DLD1 (cell line): ENCODE results near the gene STT3A.
"Not testable (repeated sequence)": the region's sequence is repeated elsewhere in the genome, so short reads cannot be mapped to it uniquely, and the experiment has no call there.

Experiments
- in situ Hi-C: cut with HindIII; loops from 2 replicates; pipeline ENCODE4 v1.10.0; 2017; ENCODE audit warnings: low sequenced_read_pairs

STT3A gene

DNA sequence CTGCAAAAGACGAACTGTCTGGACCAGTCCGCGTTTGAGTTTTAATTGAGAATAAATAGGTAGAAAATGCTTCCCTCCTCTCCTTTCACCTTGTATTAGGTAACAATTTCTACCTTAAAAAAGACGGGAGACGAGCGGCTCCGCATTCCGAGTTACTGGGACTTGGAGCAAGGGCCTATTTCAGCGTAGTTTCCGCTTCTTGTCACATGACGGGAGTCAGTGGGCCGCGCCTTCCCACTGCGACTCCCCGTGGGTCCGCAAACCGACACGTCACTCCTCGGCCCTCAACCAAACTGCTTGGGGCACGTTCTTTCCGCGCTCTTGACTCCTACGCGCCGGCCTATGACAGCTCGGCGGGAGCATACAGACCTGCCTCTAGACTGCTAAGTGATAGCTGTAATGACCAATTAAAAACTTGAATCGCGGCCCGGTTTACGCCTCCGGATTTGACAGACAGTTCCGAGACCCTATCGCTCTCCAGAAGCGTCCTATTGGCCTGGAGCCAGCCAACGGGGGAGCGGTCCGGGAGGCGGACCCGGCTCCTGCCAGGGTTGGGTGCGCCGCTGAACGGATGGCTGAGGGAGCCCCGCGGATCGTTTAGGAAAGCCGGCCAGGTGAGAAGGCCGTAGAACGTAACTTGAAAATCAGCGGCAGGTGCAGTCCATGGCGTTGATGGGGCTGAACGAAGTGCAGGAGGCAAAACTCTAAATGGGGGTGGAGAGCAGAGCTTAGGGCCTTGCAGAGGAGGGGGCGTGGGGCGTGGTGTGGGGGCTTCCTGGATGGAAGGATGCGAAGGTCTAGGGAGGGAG lies at the start of gene STT3A:
STT3A (plus strand) TSS at position 548 of the 809 bp plus-strand sequence. CDS start 3,064 bp downstream, outside the sequence.
- in situ Hi-C loops: no loop called here

DNA sequence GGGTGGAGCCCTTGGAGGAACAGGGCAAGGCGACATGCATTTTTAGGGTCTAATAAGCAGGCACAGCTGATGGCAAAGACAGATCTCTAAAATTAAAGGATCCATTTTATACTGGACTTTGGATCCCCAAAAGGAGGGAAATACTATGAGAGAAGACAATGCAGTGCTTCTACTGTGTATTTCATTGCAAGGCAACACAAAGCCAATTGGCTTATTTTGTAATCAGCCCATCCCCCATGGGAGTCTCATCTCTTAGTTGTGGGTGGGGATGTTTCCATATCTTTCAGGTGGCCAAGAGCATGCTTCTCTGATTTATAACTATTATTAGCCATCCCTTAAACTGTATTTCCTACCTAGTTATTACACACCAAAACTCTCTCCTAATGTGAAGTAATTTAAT lies 41.9 kb upstream of the STT3A start:
- in situ Hi-C loops: no loop called here

DNA sequence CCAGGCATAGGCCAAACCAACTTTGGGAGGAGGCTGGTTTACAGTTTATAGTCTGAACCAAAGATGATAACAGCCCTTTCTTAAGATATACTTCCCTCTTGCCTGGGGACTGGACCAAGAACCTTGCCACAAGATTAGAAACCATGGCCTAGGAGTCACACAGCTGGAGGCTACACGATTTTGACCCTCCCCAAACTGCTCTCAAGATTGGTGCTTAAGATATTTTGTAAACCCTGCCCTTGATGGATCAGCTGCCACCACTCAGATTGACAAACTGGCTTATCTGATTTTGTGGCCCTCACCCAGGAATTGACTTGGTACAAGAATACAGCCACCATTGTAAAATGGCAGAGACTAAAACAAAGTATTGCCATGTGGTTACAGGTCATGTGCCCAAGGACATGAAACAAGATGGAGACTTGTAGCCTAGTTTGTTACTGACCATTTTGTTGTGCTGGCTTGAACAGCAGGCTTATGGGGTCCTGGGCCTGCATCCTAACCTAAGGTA lies 40.8 kb upstream of the STT3A start:
- in situ Hi-C loops: no loop called here

DNA sequence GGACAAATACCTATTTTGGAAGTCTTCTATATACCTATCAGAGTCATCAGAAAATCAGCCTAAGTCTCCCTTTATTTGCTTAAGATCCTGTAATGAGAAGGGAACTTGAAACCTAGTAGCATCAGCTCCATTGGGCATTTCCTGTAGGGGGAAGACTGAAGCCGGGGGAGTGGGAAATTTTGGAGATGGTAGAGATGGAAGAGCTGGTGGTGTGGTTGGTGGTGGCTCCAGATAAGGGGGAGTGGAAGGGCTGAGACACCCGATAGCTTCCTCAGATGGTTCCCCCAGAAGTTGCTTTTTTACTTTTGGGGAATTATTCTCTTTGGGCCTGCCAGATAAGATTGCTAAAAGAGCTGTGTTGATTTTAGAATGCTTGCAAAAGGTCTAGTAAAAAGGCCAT lies 39.7 kb upstream of the STT3A start:
- in situ Hi-C loops: no loop called here

DNA sequence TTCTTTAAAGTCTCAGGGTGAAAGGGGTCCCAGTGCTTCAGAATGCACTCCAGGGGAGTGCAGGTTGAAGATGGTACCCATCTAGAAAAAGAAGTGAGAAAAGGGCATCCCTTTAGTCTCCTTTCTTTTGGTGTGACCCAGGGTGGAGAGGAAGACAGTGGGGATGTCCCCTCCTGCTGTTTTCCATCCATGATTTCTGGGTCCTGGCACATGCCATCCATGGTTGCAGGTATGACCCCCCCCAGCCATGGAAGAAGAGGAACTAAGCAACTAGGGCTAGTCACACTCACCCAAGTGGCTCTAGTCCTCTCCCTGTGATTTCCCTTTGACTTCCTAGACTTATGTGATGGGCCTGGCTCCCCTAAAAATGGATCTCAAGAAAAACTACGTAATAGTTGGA lies 39.3 kb upstream of the STT3A start:
- in situ Hi-C loops: no loop called here

DNA sequence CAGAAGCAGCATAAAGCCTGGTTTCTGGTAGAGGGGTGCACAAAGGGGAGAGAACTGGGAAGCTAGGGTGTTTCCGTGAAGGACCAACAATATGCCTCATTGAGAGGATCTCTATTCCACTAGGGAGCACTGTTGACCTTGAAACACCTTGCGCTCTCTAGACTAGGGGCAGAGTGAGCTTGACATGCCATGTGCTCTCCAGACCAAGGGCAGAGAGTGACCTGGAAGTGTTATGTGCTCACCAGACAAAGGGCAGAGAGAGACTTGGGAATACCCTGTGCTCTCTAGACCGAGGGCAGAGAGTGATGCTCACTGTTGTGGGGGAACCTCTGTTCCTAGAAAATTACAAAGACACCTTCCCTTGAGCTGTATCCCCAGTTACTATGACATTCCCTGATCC lies 38.6 kb upstream of the STT3A start:
- in situ Hi-C loops: no loop called here

DNA sequence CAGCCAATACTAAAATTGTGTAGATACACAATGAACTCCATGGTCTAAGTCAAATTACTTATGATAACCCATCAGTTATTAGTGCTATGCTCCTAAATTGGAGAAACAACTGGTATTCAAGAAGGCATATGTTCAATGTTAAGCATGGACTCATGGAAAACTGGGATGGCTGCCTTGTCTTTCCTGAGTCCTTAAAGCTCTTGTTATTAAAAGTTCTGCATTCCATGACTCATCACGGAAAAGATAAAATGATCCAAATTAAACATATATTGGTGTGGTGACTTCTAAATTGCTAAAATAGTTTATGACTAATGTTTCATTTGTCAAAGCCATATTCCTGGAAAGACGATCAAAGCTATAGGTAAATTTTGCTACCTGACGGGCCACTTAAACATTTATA lies 32.8 kb upstream of the STT3A start:
- in situ Hi-C loops: no loop called here

DNA sequence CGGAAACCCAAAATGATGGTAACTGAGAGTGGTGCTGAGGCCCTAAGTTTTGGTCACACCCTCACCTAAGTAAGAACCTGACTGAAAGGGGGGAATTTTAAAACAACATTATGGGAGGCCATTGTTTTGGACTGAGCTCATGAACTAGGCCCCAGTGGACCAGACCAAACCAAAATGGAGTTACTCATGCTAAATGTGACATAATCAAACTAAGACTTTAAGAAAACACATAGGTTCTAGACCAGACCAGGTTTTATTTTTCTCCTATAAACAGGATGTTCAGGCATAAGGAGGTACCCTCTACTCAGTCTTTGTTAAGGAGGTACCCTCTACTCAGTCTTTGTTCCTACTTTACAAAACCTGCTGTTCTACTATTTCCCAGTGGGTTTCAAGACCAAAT lies 30.7 kb upstream of the STT3A start:
- in situ Hi-C loops: no loop called here

DNA sequence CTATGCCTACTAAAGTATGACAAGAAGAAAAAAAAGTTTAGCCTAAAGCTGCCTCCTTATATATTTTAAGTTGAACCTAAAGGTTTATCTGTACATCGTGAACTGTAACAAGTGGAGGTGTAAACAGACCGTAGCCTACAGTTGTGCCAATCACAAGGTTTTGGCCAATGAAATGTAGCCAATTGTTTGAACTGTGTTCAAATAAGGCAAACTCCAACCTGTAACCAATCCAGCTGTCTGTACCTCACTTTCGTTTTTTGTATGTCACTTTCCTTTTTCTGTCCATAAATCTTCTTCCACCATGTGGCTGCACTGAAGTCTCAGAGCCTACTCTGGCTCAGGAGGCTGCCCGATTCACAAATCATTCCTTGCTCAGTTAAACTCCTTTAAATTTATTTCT lies 30.2 kb upstream of the STT3A start:
- in situ Hi-C loops: no loop called here

DNA sequence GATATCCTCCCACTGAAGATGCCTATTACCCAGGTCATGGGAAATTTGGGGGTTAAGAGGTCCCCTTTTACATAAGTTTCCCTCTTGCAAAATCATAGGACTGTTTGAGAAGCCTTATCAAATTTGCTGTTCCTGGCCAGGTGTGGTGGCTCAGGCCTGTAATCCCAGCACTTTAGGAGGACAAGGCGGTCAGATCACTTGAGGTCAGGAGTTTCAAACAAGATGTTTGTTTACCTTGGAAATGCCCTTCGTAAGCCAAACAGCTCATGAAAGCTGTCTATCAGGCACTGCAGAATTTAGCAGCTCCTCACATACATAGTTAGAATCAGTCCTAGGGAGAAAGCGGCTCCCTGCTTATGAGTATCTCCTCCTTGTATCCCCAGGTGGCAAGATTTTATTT lies 28.3 kb upstream of the STT3A start:
- in situ Hi-C loops: no loop called here

DNA sequence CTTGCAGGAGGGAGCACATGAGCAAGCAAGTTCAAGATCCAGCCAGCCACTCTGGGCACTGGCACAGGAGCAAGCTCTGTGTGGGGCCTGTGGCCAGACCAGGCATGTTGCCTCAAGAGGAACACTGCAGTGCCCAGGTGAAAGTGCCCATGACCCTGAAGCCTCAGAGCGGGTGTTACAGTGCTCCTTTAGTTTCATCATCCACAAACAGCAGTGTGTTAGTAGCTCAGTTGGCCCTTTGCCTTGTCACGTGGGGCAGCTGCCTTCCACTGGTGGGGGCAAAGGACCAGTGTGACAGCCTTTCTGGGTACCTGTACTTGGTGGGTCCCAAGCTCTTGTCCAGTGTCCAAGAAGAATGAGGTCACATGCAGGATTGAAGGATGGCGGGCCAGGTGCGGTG lies 26.4 kb upstream of the STT3A start:
- in situ Hi-C loops: no loop called here

DNA sequence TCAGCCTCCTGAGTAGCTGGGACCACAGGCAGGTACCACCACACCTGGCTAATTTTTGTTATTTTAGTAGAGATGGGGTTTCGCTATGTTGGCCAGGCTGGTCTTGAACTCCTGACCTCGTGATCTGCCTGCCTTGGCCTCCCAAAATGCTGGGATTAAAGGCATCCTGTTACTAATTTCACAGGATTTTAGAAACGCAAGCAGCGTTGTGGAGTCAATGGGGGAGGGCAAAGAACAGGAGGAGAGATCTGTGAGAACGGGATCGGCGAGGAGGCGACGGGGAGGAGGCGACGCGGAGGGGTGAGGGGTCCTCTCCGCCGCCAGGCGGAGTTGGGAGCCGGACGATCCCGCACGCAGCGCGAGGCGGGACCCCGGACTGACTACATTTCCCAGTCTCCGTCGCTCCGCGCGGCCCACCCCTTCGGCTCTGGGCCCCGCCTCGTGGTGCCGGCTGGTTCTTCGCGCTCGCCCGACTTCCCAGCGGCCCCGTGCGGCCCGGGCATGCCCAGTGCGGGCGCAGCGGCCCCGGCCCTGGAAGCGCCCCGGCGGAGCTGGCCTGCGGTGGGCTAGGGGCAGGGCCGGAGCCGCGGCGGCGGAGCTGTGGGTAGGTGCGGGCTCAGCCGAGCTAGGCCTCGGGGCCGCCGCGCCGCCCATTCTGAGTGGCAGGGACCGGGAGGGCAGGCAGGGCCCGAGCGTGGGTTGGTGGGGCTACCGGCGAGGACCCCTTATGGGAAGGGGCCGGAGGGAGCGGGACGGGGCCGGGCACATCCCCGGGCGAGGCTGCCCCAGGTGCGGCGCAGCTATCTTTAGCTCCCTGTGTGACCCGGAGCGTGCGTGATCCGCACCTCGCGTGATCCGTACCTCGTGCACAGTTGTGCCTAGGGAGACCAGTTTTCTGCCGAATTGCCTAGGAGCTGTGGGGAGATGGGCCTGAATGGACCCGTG lies 23.4 kb upstream of the STT3A start, which contains the start of gene EI24:
EI24 (plus strand) TSS at position 508 of the 945 bp plus-strand sequence. CDS start 3,051 bp downstream, outside the sequence.
- in situ Hi-C loops: no loop called here

DNA sequence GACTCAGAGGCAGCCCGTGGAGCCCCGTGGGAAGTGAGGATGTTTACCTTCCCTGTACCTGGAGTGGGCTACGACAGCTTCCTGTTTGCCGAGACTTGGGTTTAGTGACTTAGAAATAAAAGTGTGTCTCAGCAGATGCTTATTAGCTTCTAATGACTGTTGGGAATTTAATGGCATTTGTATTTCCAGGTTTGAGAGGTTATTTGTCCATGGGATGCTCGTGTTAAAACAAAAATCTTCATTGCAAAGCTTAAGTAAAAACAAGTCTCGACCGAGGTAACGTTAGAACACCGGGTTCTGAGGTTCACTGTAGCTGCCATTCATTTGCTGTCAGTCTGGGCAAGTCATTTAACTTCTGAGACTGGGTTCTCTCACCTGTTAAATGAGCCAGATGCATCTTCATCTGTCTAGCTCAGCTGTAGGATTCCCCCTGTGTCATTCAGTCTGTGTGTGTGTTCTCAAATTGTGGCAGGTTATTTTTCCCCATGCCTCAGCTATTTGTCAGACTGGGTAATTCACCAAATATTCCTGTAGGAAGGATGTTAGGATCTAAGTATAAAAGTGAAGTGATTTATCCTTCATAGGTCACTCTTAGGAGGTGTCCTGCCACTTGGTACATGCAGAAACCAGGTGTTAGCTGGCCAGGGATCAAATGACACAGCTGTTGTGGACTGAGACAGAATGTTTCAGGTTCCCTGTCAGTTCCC lies 22.6 kb upstream of the STT3A start:
- in situ Hi-C loops: no loop called here

DNA sequence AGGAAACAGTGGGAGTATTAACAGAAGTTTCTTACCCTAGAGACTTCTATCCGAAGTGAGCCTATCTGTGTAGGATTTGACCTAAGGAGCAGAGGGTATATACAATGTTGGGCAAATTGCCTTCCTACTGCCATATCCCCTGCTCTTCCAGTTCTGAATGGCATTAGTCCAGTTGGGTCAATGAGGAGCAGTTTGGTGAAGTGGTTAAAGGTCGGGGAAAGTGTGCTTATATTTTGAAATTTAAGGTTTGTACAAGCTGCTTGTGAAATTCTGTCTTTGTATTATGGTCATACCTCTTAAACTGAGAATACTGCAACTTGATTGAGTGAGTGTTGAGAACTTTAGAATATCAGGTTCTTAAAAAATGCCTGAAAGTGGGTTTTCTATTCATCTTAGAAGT lies 21.7 kb upstream of the STT3A start:
- in situ Hi-C loops: no loop called here

DNA sequence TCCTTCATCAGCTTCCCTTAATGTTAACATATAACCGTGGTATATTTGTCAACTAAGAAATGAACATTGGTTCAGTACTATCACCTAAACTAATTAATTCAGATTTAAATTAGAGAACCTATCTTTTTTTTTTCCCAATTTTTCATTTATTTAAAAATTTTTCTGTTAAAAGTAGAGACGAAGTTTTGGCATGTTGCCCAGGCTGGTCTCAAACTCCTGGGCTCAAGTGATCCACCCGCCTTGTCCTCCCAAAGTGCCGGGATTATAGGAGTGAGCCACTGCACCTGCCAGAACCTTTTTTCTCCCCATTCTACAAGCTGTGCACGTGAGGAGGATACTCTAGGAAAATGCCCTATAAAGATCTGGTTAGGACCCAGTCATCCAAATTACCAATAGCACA lies 19.7 kb upstream of the STT3A start:
- in situ Hi-C loops: no loop called here

DNA sequence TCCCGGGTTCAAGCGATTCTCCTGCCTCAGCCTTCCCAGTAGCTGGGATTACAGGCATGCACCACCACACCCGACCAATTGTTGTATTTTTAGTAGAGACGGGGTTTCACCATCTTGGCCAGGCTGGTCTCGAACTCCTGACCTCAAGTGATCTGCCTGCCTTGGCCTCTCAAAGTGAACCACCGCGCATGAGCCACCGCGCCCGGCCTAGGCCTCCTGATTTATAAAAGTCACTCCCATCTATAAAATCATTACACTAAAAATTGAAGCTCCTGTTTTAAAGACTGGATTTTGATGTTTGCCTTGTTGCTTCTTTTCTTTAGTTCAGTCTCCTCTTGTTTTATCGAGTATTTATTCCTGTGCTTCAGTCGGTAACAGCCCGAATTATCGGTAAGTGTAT lies 15.5 kb upstream of the STT3A start:
- in situ Hi-C loops: not testable (repeated sequence)

DNA sequence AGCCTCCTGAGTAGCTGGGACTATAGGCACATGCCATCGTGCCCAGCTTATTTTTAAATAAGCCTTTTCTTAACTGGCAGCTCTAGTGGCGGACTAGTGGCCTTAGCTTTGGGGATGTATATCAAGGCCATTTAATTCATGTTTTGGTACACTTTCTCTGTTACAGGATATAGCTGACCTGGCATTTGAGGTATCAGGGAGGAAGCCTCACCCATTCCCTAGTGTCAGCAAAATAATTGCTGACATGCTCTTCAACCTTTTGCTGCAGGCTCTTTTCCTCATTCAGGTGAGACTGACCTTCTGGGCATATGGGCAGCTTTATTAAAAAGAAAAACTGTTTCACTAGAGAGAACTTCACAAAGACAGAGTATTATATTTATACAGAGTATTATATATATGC lies 13.9 kb upstream of the STT3A start:
- in situ Hi-C loops: no loop called here

DNA sequence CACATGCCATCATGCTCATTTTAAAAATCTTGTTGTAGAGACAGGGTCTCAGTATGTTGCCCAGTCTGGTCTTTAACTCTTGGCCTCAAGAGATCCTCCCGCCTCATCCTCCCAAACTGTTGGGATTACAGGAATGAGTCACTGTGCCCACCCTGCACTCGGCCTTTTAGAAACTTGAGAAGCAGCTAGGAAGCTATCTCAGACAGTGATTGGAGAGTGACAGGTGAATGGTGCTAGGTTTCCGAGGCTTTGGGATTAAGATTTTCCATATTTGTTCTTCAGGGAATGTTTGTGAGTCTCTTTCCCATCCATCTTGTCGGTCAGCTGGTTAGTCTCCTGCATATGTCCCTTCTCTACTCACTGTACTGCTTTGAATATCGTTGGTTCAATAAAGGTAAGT lies 12.8 kb upstream of the STT3A start:
- in situ Hi-C loops: no loop called here

DNA sequence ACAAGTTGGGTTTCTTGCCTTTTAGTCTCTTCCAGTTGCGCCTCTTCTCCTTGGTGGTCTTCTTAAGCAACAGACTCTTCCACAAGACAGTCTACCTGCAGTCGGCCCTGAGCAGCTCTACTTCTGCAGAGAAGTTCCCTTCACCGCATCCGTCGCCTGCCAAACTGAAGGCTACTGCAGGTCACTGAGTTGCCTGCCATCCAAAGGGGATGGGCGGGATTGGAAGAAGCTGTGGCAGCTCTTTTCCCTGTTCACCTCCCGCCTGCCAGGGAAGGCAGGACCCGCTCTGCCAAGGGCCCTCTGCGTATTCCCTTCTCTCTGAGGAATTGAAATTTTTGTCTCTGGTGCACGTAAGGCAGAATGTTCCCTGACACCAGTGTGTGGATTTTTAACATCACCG lies 9.2 kb upstream of the STT3A start:
- in situ Hi-C loops: no loop called here

DNA sequence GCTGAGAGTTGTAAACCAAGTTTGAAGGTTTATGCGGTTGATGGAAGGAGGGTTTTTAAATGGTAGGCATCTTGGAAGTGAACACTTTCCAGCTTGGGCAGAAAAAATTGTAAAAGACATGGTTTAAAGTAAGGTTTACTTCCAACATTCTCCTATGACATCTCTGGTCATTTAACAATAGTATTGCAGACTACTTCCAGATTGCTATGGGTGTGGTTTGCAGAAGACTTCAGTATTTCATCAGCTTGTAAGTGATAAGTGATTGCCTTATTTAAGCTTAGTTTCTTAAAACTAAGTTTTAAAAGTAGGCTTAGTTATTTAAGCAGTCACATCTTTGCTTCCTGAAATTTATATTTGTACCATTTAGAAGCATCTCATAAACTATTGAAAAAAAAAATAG lies 7.2 kb upstream of the STT3A start:
- in situ Hi-C loops: no loop called here

DNA sequence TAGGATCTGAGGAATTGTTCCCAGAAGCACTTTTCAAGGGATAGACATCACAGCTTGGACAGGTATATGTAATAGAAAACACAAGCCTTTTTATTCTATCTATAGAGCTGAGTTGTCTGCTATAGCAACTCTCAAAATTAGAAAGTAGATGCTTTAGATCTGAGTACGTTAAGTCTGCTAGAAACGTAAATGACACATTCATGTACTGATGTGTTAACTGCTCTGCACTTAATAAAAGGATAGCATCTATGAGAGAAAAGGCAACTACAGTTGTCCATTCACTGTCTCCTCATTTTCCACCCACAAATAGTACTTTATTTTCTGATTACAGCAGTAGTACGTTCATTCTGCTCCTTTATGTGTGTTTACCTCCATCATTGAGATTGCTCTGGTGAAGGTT lies 6.0 kb upstream of the STT3A start:
- in situ Hi-C loops: no loop called here
